ENCODE data around the gene SAMD15. TPM values are rescaled to one million over a fixed set of nuclear protein-coding genes. Genes with fewer than 3 reads are reported as not detected.

The SAMD15 gene
- total RNA-seq, 1 experiment from 2014 or later: 0.42 TPM

DNA sequence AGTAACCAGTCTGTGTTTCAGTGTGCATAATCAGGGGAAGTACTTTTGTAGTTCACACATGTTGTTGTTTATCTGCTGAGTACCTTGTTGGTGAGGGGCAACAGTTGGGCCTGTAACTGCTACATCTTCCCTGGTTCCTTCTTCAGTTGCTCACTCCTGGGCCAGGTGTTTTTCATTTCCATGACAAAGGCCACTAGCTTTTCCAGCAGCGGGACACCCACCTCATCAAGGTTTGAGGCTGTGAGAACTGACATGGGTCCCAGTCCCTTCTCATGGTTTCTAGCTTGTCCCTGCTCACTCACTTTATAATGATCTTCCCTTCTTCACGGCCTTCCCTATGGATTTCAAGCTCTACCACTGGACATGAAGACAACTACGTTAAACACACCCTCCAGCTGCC, 47.7 kb downstream of the SAMD15 start:
- Mint-ChIP-seq H3K27ac (peak overlapping the region; percentile 71), H3K4me3 (peak overlapping the region; percentile 2; the same call in 1 of the 2 replicates), H3K4me1 (peaks cover 13% of the 10 kb centered on the region), H3K27me3 (ENCODE audit: low read depth) (no peaks in the 10 kb centered on the region), H3K36me3 (peaks cover 64% of the 10 kb centered on the region), H3K9me3 (peaks cover 5% of the 10 kb centered on the region)
- DNase-seq (ENCODE audit: low spot score) (peak; percentile 26), ATAC-seq (peak; percentile 90)
- TF ChIP-seq ZMAT4 (CRISPR knock-in tag; IDR thresholded peaks at IDR 0.05) (no peak), NR1H2 (CRISPR knock-in tag; IDR thresholded peaks at IDR 0.05) (no peak), ELF4 (CRISPR knock-in tag; IDR thresholded peaks at IDR 0.05; ENCODE audit: low read depth) (no peak)
- TF ChIP-seq, protein P1, sequence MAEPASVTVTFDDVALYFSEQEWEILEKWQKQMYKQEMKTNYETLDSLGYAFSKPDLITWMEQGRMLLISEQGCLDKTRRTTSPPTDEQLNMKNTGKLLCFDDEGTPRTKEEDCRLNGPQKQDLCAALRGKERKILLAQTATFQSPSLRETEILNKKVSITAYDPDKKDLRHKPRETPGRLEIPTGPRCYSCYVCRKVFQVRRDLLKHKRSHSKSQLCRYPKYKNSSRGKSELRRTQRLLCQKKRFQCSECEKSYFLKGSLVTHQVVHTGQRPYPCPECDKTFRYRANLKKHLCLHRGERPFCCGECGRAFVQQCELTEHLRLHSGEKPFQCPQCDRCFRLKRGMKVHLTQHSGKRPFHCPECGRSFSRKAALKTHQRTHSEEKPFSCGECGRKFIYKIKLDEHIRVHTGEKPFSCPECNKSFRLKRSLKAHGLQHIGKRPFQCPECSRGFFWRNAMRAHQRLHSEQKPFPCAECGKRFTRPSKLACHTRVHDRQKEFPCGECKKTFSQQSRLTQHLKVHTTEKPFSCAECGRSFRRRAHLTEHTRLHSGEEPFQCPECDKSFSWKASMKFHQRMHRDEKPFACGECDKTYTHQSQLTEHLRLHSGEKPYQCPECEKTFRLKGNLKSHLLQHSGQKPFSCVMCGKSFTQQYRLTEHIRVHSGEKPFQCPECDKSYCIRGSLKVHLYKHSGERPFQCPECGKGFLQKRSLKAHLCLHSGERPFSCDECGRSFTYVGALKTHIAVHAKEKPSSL (CRISPR knock-in tag; conservative IDR thresholded peaks at IDR 0.05): no peak
- CTCF ChIA-PET: interaction anchor here (0.6 to 1.4 kb wide), 4 partner anchors 10 to 464 kb away, joined by 3 to 6 read pairs (median 4); partner anchors contain the start of genes GSTZ1 and POMT2
- POLR2A ChIA-PET: interaction anchor here (0.6 kb wide), 1 partner anchor 13 kb away, joined by 9 read pairs; no protein-coding TSS in a partner anchor

GRCh38 chr14:77426396-77426795, 49.2 kb downstream of the SAMD15 start:
- Mint-ChIP-seq H3K27ac (no peak overlapping the region), H3K4me3 (no peak overlapping the region), H3K36me3 (peaks cover 62% of the 10 kb centered on the region), H3K9me3 (no peaks in the 10 kb centered on the region), H3K4me1 (peaks cover 13% of the 10 kb centered on the region), H3K27me3 (ENCODE audit: low read depth) (no peaks in the 10 kb centered on the region)
- DNase-seq (ENCODE audit: low spot score) (no peak), ATAC-seq (no peak)
- ChIA-PET POLR2A (no interaction called here), CTCF (no interaction called here)
- no peak for TF ChIP-seq E2F4 (CRISPR knock-in tag; IDR thresholded peaks at IDR 0.05; ENCODE audit: borderline replicate concordance, low read depth)
- no peak for TF ChIP-seq ATF1 (CRISPR knock-in tag; IDR thresholded peaks at IDR 0.05)
- TF ChIP-seq ZBTB21 (CRISPR knock-in tag; IDR thresholded peaks at IDR 0.05; ENCODE audit: borderline replicate concordance): no peak
- TF ChIP-seq, protein P1 (CRISPR knock-in tag; conservative IDR thresholded peaks at IDR 0.05): no peak
- TF ChIP-seq, protein P2, sequence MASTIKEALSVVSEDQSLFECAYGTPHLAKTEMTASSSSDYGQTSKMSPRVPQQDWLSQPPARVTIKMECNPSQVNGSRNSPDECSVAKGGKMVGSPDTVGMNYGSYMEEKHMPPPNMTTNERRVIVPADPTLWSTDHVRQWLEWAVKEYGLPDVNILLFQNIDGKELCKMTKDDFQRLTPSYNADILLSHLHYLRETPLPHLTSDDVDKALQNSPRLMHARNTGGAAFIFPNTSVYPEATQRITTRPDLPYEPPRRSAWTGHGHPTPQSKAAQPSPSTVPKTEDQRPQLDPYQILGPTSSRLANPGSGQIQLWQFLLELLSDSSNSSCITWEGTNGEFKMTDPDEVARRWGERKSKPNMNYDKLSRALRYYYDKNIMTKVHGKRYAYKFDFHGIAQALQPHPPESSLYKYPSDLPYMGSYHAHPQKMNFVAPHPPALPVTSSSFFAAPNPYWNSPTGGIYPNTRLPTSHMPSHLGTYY (CRISPR knock-in tag; IDR thresholded peaks at IDR 0.05): no peak
- no peak for TF ChIP-seq TEAD4 (CRISPR knock-in tag; IDR thresholded peaks at IDR 0.05)
- TF ChIP-seq HMGA2 (CRISPR knock-in tag; IDR thresholded peaks at IDR 0.05): no peak
- no peak for TF ChIP-seq MXD4 (CRISPR knock-in tag; IDR thresholded peaks at IDR 0.05; ENCODE audit: borderline replicate concordance)
- TF ChIP-seq NFE2L1 (CRISPR knock-in tag; IDR thresholded peaks at IDR 0.05): no peak
- no peak for TF ChIP-seq IRF2 (CRISPR knock-in tag; IDR thresholded peaks at IDR 0.05; ENCODE audit: borderline replicate concordance, low read depth)
- TF ChIP-seq PRRX2 (CRISPR knock-in tag; IDR thresholded peaks at IDR 0.05): no peak
- no peak for TF ChIP-seq GABPB1 (CRISPR knock-in tag; IDR thresholded peaks at IDR 0.05)
- no peak for TF ChIP-seq SP1 (CRISPR knock-in tag; conservative IDR thresholded peaks at IDR 0.05)
- no peak for TF ChIP-seq GRHL2 (CRISPR knock-in tag; IDR thresholded peaks at IDR 0.05; ENCODE audit: insufficient replicate concordance, severe bottlenecking)
- TF ChIP-seq, protein P3, sequence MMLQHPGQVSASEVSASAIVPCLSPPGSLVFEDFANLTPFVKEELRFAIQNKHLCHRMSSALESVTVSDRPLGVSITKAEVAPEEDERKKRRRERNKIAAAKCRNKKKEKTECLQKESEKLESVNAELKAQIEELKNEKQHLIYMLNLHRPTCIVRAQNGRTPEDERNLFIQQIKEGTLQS (CRISPR knock-in tag; conservative IDR thresholded peaks at IDR 0.05): no peak
- TF ChIP-seq, protein P4, sequence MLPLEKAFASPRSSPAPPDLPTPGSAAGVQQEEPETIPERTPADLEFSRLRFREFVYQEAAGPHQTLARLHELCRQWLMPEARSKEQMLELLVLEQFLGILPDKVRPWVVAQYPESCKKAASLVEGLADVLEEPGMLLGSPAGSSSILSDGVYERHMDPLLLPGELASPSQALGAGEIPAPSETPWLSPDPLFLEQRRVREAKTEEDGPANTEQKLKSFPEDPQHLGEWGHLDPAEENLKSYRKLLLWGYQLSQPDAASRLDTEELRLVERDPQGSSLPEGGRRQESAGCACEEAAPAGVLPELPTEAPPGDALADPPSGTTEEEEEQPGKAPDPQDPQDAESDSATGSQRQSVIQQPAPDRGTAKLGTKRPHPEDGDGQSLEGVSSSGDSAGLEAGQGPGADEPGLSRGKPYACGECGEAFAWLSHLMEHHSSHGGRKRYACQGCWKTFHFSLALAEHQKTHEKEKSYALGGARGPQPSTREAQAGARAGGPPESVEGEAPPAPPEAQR (CRISPR knock-in tag; IDR thresholded peaks at IDR 0.05): no peak
- TF ChIP-seq ZNF138 (CRISPR knock-in tag; conservative IDR thresholded peaks at IDR 0.05): no peak
- no peak for TF ChIP-seq RORB (CRISPR knock-in tag; IDR thresholded peaks at IDR 0.05)
- TF ChIP-seq, protein P5, sequence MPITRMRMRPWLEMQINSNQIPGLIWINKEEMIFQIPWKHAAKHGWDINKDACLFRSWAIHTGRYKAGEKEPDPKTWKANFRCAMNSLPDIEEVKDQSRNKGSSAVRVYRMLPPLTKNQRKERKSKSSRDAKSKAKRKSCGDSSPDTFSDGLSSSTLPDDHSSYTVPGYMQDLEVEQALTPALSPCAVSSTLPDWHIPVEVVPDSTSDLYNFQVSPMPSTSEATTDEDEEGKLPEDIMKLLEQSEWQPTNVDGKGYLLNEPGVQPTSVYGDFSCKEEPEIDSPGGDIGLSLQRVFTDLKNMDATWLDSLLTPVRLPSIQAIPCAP (CRISPR knock-in tag; IDR thresholded peaks at IDR 0.05): no peak

All from WTC11 (cell line).